Suppressor macrophage treated with lipopolysaccharide for 1 hour (primary cell): ENCODE results near the gene DOK5.

ENCODE experiments used
- DNase-seq, 3 donors: peaks; one replicate each; pipeline ENCODE4 v3.0.0-alpha.2; 2020 to 2022

DOK5 gene

DNA sequence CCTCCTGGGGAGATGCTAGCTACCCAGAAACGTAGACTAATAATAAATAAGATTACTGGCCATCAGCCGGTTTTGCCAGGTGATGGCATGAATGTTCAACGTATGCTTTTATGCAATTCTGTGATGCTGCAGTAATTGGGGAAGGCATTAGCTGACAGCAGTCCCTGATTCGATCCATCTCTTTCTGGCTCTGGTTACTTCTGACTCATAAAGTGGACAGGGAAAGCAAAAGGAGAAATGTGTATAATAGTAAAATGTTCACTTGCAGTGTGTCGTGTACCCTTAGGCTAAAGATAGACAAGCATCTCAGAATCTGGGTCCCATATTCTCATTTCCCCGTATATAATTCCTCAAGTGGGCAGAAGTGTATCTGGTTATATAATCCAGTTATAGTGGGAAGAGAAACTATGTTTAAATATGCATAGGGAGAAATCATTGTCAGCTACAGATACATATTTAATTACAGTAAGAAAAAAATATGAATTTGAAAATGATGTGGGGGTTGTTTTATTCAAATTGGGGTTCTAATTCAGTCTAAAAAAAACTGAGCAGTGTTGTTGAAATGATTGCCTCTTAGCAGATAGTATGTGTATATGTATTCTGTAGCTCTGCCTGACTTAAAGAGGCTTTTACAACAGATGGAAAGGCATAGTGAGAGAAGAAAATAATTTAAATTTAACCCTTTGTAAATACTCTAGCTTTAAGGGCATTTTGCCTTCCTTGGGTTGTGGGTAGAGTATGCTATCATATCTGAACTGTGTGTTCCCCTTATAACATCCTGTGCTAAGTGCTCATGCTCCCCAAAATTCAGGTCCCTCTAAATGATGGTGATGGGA is 40.6 kb downstream of the DOK5 start:
- DNase-seq = no peak

DNA sequence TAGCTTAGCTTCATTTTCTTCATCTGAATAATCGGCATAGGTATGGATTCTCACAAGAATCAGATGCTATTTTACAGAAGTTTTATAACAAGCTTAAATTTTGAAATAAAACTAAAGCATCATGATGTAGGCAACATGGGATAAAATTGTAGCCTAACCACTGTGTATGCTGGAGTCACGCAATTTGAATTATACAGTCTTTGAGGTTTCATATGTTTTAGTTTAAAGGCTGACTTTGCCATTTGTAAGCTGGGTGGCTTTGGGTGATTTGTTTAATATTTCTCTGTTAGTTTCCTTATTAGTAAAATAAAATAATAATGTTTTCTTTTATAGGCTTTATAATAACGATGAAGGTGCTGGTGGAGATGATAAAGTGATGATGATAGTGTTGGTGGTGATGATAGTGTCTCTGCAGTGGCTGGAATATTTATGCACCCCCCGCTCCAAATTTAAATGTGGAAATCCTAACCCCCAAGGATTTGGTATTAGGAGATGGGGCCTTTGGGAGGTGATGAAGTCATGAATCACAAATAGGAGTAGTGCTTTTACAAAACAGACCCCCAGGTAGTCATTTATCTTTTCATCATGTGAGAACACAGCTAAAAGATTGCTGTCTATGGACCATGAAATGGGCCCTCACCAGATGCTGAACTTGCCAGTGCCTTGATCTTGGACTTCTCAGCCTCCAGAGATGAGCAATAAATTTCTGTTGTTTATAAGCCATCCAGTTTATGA is 42.0 kb downstream of the DOK5 start:
- DNase-seq = no peak

DNA sequence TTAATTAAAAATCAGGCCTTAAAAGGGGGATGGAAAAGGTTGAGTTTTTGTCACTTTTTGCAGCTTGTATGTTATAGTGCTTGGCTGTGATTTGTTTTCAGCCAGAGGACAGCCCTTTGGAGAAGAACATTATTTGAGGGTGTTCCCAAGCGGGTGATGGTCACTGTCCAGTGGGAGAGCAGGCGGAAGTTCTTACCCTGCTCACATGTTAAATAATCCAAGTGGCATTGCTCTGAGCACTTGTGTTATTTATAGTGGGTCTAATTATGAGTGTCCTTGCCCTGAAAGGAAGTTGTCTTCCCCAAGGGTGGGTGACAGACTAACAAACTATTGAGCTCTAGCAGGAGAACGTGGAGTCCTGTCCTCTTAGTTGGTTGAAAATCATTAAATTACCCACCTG is 49.5 kb downstream of the DOK5 start:
- DNase-seq = no peak

DNA sequence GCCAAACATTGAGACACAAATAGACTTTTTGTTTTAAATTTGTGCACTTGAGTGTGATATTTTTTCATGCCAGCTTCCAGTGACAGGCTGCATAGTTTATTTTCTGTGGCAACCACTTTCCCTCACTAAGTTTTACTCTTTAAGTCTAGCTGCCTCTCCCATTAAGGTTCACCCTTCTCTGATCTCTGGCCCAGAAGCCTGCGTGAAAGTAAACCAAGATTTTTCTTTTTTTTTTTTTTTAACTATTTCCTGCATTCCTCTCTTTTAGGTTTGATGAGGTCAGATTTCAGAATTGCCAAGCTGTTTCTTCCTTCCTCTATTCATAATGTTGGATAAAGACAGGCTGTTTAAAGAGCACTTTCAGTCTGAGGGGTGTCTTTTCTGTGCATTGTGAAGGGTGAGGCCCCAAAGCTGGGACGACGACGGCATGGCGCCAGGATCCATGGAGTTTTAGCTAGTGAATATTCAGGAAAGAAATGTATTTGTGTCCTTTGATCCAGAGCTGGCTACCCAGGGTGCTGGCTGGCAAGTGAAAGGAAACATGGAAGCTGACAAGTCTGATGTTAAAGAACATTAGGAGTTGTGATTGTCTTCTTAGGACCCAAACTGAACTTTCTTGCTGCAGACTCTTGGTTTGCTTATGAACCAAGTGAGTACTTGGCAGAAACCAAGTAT is 50.7 kb downstream of the DOK5 start:
- DNase-seq = no peak

DNA sequence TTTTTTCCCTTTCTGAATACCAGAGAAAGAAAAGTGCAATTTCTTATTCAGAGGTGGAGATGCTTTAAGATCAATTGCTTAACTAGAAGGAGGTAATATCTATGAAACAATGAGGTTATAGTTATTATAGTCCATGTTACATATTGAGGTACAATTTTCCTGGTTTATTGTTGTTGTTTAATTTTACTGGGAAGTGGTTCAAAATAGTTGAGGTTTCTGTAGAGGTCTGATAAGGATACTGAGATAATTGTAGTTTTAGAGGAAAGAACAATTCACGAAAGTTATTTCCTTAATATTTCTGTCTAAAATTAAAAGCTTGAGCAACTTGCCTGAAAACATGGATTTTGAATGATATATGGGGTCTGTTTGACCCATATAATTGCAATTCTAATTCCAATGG is 51.4 kb downstream of the DOK5 start:
- DNase-seq = no peak

DNA sequence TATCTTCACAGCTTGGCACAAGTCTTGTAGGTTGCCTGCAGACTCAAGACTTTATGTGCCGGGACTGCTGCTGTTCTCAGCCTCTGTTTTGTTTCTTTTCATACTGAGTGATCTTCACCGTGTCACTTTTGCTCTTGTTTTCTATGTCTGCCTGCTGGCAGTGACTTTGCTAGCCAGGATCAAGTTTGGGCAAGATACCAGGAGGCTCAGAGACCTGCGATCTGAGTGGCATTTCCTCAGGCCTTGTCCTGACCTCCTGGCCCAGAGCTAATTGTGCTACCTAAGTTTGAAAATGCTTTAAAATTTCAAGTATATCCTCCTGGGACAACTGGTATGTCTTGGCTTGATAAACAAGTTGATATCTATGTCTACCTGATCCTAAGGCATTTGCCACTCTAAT is 57.2 kb downstream of the DOK5 start:
- no peak for DNase-seq

DNA sequence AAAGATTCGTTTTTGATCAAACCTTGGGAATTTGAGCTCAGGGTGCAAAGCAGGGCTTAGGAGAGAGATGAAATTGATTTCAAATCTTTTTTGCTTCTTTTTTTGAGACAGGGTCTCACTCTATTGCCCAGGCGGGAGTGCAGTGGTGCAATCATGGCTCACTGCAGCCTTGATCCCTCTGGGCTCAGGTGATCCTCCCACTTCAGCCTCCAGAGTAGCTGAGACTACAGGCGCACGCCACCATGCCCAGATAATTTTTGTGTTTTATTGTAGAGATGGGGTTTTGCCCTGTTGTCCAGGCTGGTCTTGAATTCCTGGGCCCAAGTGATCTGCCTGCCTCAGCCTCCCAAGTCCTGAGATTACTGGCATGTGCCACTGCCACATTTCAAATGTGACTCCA is 58.7 kb downstream of the DOK5 start:
- no peak for DNase-seq

DNA sequence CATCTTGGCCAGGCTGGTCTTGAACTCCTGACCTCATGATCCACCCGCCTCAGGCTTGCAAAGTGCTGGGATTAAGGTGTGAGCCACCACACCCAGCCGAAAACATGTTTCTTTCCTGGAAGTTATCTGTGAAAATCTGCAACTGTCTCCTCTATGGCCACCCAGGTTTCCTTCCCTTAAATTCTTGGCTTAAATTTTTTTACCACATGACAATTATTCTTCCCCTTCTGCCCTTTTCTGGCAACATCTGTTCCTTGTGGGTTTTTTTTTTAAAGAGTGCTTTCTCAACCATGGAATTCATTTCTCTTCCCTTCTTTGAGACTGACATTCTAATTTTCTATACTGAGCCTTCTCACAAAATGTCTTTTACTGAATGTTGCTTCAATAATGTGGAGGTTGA is 59.6 kb downstream of the DOK5 start:
- peak; percentile 15 to 36 (median 34) for DNase-seq

DNA sequence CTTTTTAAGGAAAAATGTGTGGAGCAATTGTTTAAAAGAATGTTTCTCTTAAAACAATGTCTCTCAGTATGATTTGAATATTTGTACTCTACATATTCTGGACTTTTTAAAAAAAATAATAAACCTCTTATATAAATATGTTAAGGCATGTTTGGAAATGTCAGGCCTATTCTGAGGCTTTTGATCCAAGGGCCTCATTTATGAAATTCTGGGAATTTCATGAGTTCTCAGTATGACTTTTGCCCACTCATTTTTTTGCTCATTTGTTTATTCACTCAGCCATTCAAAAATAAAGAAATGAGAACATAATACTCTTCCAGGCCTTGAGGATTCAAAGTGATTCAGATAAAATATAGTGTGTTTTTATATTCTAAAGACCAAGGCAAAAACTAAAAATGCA is 60.4 kb downstream of the DOK5 start:
- peak in 2 of 3 donors; percentile 21 to 34 for DNase-seq

DNA sequence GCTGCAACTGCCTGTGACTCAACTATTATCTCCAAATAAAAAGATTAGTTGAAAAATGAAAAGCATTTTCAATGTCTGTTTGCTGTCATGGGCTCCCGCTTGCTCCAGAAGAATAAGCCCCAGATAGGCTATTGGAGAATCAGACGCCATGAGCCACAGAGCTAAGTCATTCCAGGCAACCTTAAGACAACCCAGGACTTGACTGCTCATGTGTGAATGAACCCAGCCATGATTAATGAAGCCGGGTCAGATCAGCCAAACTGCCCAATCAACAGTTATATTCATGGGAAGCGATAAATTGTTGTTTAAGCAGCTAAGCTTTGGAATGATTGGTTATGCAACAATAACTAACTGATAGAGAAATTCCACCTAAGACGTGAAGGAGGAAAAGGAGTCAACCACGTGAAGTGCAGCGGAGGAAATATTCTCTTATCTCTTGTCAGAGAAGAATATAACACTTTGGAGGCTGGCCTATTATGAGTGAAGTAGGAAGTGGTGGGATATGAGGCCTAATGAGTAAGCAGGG is 64.2 kb downstream of the DOK5 start:
- DNase-seq = no peak

DNA sequence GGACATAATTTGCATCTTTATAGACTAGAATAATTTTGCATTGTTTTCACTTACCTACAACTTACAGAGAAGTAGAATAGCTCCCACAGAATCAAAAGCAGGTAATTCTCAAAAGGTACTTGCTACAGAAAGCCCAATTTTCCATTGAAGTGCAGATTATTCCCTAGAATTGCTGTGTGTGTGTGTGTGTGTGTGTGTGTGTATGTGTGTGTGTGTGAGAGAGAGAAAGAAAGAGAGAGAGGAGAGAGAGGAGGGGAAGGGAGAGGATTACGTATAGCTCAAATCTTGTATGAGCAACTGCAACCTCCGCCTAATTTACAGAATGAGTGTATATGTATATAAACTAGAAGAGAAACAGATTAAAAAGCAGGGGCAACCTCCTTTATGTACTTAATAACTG is 68.0 kb downstream of the DOK5 start:
- no peak for DNase-seq

DNA sequence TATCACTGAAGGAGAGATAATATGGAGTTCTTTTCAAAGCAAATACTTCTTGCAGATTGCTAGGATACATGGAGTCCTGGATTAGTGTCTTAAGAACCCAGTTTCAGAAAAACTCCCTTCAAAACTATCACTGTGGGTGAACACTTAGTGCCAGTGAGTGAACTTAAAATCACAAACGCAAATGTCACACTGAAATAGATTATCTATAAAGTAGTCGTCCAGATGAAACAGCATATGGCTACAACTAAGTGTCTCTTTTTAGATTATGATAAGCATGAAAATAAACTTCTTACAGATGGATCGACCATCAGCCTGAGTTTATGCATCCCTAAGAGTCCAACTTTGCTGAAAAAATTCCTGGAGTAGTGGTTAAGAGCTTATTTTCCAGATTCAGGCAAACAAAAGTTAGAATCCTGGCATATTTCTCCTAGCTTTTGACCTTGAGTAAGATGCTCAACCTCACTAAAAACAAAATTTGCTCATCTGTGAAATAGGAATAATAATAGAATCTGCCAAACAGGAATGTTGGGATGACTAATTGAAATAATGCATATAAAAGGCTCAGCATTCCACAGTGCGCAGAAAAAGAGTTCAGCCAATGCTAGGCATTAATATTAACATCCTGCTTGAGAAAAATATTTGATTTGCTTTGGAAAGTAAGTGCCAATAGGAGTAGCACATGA is 70.4 kb downstream of the DOK5 start:
- DNase-seq = no peak

DNA sequence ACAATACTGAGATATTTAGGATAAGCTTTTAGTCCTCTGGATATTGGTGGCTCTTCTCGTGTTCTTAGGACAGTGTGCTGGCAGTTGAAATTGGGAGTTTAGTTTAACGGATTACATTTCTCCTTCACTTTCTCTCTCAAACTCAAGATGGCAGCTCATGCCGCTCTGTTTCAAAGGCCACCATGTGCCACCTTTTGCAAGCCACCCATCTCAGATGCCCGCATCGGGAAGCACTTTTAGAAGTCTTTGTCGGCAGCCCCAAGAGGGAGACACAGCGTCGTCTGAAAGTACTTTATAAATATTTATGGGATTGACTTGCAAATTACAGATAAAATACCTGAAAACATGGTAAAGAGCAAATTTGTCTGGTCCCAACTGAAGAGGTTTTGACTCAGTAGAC is 73.5 kb downstream of the DOK5 start:
- DNase-seq = no peak

DNA sequence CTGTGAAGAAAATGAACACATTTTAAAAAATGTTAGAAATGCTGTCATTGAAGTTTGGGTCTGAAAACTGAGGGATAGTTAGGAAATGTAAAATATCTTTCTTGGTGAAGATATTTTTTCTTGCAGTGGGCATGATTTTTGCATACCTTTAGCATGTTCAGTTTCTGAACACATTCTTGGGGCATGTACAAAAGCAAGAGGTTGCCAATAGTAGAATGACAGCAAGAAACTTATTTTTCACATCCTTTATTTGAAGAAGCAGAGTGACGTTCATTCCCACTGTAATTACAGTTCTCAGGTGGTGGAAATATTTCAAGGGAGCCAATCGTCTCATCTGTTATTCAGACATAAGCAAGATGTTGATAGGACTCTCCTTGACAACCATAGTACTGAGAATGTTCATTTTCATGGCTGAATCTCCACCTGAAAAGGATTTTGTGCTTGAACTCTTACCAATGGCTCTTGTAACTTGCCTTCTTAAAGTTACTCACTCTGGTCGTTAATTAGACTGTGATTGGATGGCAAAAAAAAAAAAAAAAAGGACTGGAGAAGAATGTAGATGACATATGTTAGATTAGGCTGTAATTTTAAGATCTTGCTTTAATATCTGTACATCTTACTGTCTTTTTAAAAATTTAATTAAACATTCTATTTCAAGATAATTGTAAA is 74.4 kb downstream of the DOK5 start:
- no peak for DNase-seq

DNA sequence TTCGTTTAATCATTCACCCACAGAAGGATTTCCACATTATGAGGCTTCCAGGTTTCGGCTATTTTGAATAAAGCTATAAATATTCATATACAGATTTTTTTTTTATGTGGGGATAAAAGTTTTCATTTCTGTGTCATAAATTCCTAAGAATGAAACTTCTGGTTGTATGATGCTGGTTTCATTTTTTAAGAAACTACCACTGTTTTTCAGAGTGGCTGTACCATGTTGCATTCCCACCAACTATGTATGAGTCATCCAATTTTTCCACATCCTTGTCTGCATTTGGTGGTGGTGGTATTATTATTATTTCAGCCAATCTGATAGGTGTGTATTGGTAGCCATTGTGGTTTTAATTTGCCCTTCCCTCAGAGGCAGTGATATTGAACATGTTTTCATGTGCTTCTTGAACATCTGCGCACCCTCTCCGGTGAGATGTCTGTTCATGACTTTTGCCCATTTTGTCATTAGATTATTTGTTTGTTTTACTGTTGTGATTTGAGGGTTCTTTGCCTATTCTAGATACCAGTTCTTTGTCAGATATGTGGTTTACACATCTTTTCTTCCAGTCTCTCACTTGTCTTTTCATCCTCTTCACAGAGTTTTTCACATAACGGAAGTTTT is 75.5 kb downstream of the DOK5 start:
- no peak for DNase-seq

DNA sequence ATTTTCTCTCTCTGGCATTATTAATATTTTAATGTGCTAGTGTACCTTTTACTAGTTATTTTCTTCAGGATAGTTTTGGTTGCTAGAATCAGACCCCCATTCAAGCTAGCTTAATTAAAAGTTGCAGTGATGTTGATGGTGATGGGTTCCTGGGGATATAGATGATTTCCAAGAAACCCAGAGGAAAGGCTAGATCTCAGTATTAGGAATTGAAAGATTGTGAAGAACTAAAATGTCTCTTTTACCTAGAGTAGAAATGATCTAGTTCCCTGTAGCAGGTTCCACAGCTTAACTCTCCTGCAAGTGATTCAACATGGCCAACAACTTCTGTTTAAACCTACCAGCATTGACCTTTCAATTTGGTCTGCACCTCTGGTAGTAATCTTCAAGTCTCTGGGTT is 78.6 kb downstream of the DOK5 start:
- no peak for DNase-seq

DNA sequence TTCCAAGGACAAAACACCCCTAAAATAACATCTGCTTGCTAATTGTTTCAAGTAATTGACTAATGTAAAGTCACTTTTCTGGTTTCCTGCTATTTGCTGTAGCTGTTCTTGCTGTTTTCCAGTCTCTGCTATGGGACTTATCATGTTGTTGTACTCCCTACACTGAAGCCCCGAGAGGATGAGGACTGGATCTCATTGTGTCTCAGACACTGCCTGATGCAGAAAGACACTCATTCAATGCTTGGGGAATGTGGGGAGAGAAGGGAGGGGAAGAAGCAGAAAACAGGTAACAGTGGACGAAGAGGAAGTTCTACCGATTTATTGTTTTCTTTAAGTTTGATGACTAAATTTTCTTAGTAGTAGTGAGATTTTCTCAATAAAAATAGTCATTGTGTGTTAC is 79.8 kb downstream of the DOK5 start:
- DNase-seq = no peak

DNA sequence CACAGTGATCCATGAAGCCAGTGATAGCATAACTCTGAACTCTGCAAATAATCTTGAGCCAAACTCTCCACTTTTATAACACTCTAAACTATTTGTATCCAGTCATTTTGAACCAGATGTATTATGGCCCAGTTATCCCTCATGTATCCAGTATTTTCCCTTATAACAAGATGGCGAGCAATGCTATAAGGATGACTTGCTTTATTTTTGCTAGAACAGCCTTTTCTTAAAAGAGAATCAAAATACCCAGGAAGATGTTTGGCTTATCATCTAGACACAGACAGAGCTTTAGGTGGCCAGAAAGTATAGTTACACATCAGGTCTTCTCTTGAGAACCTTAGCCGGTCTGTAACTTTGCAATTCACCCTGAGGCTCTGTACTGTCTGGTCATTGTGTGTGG is 81.0 kb downstream of the DOK5 start:
- no peak for DNase-seq

DNA sequence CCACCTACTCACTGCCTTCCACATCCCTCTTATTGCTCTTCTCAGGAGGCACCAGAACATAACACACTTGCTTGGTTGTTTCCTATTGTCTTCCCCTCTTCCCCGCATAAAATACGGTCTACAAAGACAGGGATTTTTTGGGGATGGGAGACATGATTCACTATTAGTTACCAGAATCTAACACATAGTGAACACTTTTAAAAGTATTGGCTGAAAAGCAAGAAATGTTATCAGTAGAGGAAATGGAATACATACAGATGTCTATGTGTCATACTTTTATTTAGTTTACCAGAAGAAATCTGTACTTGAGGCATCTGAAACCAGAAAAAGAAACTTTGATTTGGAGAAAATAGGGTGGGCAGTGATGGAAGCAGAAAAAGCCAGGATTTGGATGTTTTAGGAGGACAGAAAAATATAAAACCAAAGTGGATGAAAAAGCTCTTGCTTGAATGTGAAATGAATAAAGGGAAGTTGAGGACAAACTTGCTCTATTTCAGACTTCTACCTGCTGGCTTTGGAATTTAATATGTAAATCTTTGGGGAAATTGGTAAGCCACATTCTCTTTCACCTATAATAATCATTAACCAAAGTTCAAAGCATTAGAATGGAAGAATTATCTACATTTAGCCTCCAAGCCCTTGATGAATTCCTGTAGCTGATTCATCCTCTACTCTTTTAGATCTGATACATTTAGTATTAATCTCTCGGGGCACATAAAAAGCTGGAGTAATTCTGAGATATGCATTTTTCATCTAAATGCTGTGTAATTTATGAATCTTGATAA is 82.6 kb downstream of the DOK5 start:
- no peak for DNase-seq

DNA sequence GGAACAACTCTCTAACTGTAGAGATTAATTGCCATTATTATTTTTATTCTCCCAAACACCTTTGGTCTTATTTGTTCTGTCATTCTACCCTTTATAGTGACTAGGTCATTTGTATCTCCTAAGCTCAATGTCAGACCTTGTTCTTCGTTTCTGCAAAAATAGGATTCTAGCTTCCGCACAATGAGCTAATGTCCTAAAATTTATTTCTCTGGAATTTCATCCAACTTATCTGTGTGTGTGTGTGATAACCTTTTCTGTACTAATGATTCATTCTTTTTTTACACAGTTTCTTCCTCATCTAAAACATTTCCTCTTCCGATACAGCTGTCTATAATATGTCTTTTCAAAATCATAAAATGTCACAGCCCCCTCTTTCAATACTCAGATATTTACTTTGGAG is 84.5 kb downstream of the DOK5 start:
- DNase-seq = no peak

DNA sequence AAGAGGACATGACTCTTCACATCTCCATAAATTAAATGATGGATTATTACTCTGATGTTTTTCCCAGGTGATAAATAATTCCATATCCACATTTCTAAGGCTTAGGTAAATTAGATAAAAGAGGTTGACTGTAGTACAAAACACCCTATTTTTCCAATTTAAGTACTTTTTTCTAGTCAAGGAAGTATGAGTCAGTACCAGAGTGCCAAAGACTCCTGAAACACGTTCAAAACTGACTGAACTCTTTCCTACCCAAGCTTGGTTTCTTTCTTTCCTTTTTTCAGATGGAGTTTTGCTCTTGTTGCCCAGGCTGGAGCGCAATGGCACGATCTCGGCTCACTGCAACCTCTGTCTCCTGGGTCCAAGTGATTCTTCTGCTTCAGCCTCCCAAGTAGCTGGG is 85.0 kb downstream of the DOK5 start:
- DNase-seq = no peak
